HS-27A (cell line): ENCODE data around the gene AK8.
A peak's percentile ranks its signal among the peaks of the same experiment; 100 is the strongest.
"Not testable (repeated sequence)": the region's sequence is repeated elsewhere in the genome, so short reads cannot be mapped to it uniquely, and the experiment has no call there.

Experiments used
- DNase-seq: peaks from one replicate; pipeline ENCODE4 v3.0.0-alpha.2; 2012; ENCODE audit warnings: low read depth, missing footprints

The AK8 gene

GRCh38 chr9:132711846-132712245 is 166.2 kb downstream of the AK8 start:
- no peak for DNase-seq

- not testable (repeated sequence) for DNase-seq
These were observed 166.9 kb downstream of the AK8 start for GRCh38 chr9:132711152-132711551.

- no peak for DNase-seq
These were observed 167.8 kb downstream of the AK8 start for GRCh38 chr9:132710333-132710732.

- no peak for DNase-seq
These were observed 169.2 kb downstream of the AK8 start for GRCh38 chr9:132708769-132709430.

- DNase-seq = no peak
These were observed 169.8 kb downstream of the AK8 start for GRCh38 chr9:132708239-132708638.

- no peak for DNase-seq
These were observed 174.7 kb downstream of the AK8 start for GRCh38 chr9:132703336-132703735.

GRCh38 chr9:132702254-132702653 is 175.8 kb downstream of the AK8 start:
- DNase-seq = no peak

GRCh38 chr9:132699956-132700355 is 178.1 kb downstream of the AK8 start:
- no peak for DNase-seq

GRCh38 chr9:132698989-132699388 is 179.1 kb downstream of the AK8 start:
- DNase-seq = peak; percentile 12

GRCh38 chr9:132697230-132697629 is 180.9 kb downstream of the AK8 start:
- DNase-seq = no peak

- DNase-seq = no peak
These were observed 183.9 kb downstream of the AK8 start for GRCh38 chr9:132694144-132694543.

GRCh38 chr9:132690696-132691095 is 187.4 kb downstream of the AK8 start:
- no peak for DNase-seq

GRCh38 chr9:132683873-132684272 is 194.2 kb downstream of the AK8 start:
- DNase-seq = no peak

- no peak for DNase-seq
These were observed 196.5 kb downstream of the AK8 start for GRCh38 chr9:132681561-132681960.

GRCh38 chr9:132679946-132680625 is 198.0 kb downstream of the AK8 start:
- no peak for DNase-seq

GRCh38 chr9:132677976-132678375 is 200.1 kb downstream of the AK8 start:
- no peak for DNase-seq
